ENCODE results near the gene IL17B.
"Not testable (repeated sequence)": the region's sequence is repeated elsewhere in the genome, so short reads cannot be mapped to it uniquely, and the experiment has no call there.

Gene IL17B

GRCh38 chr5:149399775-149400174 lies 20.7 kb upstream of the IL17B start:
- no peak overlapping the region for H3K27ac ChIP-seq (ENCODE audit: insufficient read depth, low read depth, low read length, poor library complexity, severe bottlenecking)
- H3K4me1 ChIP-seq (ENCODE audit: control insufficient read depth, insufficient read depth, low read length): peaks cover 15% of the 10 kb centered on the region
- no peak overlapping the region for H3K4me3 ChIP-seq (ENCODE audit: insufficient read depth, low read depth, low read length)
- H3K9me3 ChIP-seq (ENCODE audit: control insufficient read depth, low read length): no peaks in the 10 kb centered on the region
- H3K36me3 ChIP-seq (ENCODE audit: control insufficient read depth, insufficient read depth, low read length): no peaks in the 10 kb centered on the region
- no peaks in the 10 kb centered on the region for H3K27me3 ChIP-seq (ENCODE audit: control insufficient read depth, insufficient read depth, low read length, poor library complexity, severe bottlenecking)

- peaks cover 14% of the 10 kb centered on the region for H3K4me1 ChIP-seq (ENCODE audit: control insufficient read depth, insufficient read depth, low read length)
- not testable (repeated sequence) for H3K27me3 ChIP-seq (ENCODE audit: control insufficient read depth, insufficient read depth, low read length, poor library complexity, severe bottlenecking); H3K36me3 ChIP-seq (ENCODE audit: control insufficient read depth, insufficient read depth, low read length); H3K9me3 ChIP-seq (ENCODE audit: control insufficient read depth, low read length); H3K4me3 ChIP-seq (ENCODE audit: insufficient read depth, low read depth, low read length); H3K27ac ChIP-seq (ENCODE audit: insufficient read depth, low read depth, low read length, poor library complexity, severe bottlenecking)
- 85 to 87% methylated on average over 7 of the region's 7 CpGs for WGBS, 2 experiments
These were observed 19.7 kb upstream of the IL17B start for GRCh38 chr5:149398747-149399266.

- WGBS, 2 experiments: 91 to 92% methylated on average over 6 of the region's 6 CpGs
- no peak overlapping the region for H3K27ac ChIP-seq (ENCODE audit: insufficient read depth, low read depth, low read length, poor library complexity, severe bottlenecking)
These were observed 18.4 kb upstream of the IL17B start for GRCh38 chr5:149397530-149397929.

GRCh38 chr5:149394996-149395395 lies 15.9 kb upstream of the IL17B start:
- not testable (repeated sequence) for H3K27ac ChIP-seq (ENCODE audit: insufficient read depth, low read depth, low read length, poor library complexity, severe bottlenecking); H3K9me3 ChIP-seq (ENCODE audit: control insufficient read depth, low read length); H3K4me3 ChIP-seq (ENCODE audit: insufficient read depth, low read depth, low read length); H3K4me1 ChIP-seq (ENCODE audit: control insufficient read depth, insufficient read depth, low read length); H3K27me3 ChIP-seq (ENCODE audit: control insufficient read depth, insufficient read depth, low read length, poor library complexity, severe bottlenecking); H3K36me3 ChIP-seq (ENCODE audit: control insufficient read depth, insufficient read depth, low read length)

More at GRCh38 chr5:149397530-149397929, 18.4 kb upstream of the IL17B start:
- Histone ChIP-seq H3K4me3 (ENCODE audit: insufficient read depth, low read depth, low read length) (no peak overlapping the region), H3K36me3 (ENCODE audit: control insufficient read depth, insufficient read depth, low read length) (no peaks in the 10 kb centered on the region), H3K9me3 (ENCODE audit: control insufficient read depth, low read length) (no peaks in the 10 kb centered on the region), H3K27me3 (ENCODE audit: control insufficient read depth, insufficient read depth, low read length, poor library complexity, severe bottlenecking) (no peaks in the 10 kb centered on the region), H3K4me1 (ENCODE audit: control insufficient read depth, insufficient read depth, low read length) (peaks cover 14% of the 10 kb centered on the region)

- no peaks in the 10 kb centered on the region for H3K9me3 ChIP-seq (ENCODE audit: control insufficient read depth, low read length)
- WGBS, 2 experiments: 85 to 92% methylated on average over 19 of the region's 19 CpGs
- no peak overlapping the region for H3K4me3 ChIP-seq (ENCODE audit: insufficient read depth, low read depth, low read length)
- no peaks in the 10 kb centered on the region for H3K36me3 ChIP-seq (ENCODE audit: control insufficient read depth, insufficient read depth, low read length)
- H3K4me1 ChIP-seq (ENCODE audit: control insufficient read depth, insufficient read depth, low read length): no peaks in the 10 kb centered on the region
- H3K27ac ChIP-seq (ENCODE audit: insufficient read depth, low read depth, low read length, poor library complexity, severe bottlenecking): no peak overlapping the region
- H3K27me3 ChIP-seq (ENCODE audit: control insufficient read depth, insufficient read depth, low read length, poor library complexity, severe bottlenecking): no peaks in the 10 kb centered on the region
These were observed 13.6 kb upstream of the IL17B start for GRCh38 chr5:149392718-149393117.

- Histone ChIP-seq H3K4me3 (ENCODE audit: insufficient read depth, low read depth, low read length) (no peak overlapping the region), H3K36me3 (ENCODE audit: control insufficient read depth, insufficient read depth, low read length) (no peaks in the 10 kb centered on the region), H3K27me3 (ENCODE audit: control insufficient read depth, insufficient read depth, low read length, poor library complexity, severe bottlenecking) (no peaks in the 10 kb centered on the region), H3K4me1 (ENCODE audit: control insufficient read depth, insufficient read depth, low read length) (no peaks in the 10 kb centered on the region), H3K27ac (ENCODE audit: insufficient read depth, low read depth, low read length, poor library complexity, severe bottlenecking) (no peak overlapping the region), H3K9me3 (ENCODE audit: control insufficient read depth, low read length) (no peaks in the 10 kb centered on the region)
- 82% methylated on average over 6 of the region's 6 CpGs for WGBS, 2 experiments
These were observed 12.4 kb upstream of the IL17B start for GRCh38 chr5:149391524-149391923.

- H3K4me1 ChIP-seq (ENCODE audit: control insufficient read depth, insufficient read depth, low read length); H3K9me3 ChIP-seq (ENCODE audit: control insufficient read depth, low read length); H3K36me3 ChIP-seq (ENCODE audit: control insufficient read depth, insufficient read depth, low read length); H3K27ac ChIP-seq (ENCODE audit: insufficient read depth, low read depth, low read length, poor library complexity, severe bottlenecking); H3K4me3 ChIP-seq (ENCODE audit: insufficient read depth, low read depth, low read length); H3K27me3 ChIP-seq (ENCODE audit: control insufficient read depth, insufficient read depth, low read length, poor library complexity, severe bottlenecking): not testable (repeated sequence)
- 89 to 91% methylated on average over 6 of the region's 6 CpGs for WGBS, 2 experiments
These were observed 12.0 kb upstream of the IL17B start for GRCh38 chr5:149391076-149391475.

- Histone ChIP-seq H3K4me3 (ENCODE audit: insufficient read depth, low read depth, low read length) (no peak overlapping the region), H3K36me3 (ENCODE audit: control insufficient read depth, insufficient read depth, low read length) (no peaks in the 10 kb centered on the region), H3K27ac (ENCODE audit: insufficient read depth, low read depth, low read length, poor library complexity, severe bottlenecking) (no peak overlapping the region), H3K27me3 (ENCODE audit: control insufficient read depth, insufficient read depth, low read length, poor library complexity, severe bottlenecking) (no peaks in the 10 kb centered on the region), H3K9me3 (ENCODE audit: control insufficient read depth, low read length) (no peaks in the 10 kb centered on the region), H3K4me1 (ENCODE audit: control insufficient read depth, insufficient read depth, low read length) (no peaks in the 10 kb centered on the region)
- WGBS, 2 experiments: 88 to 90% methylated on average over 9 to 11 of the region's 11 CpGs
These were observed 10.7 kb upstream of the IL17B start for GRCh38 chr5:149389552-149390495.

GRCh38 chr5:149388498-149389190 lies 9.6 kb upstream of the IL17B start:
- Histone ChIP-seq H3K4me1 (ENCODE audit: control insufficient read depth, insufficient read depth, low read length) (no peaks in the 10 kb centered on the region), H3K27ac (ENCODE audit: insufficient read depth, low read depth, low read length, poor library complexity, severe bottlenecking) (no peak overlapping the region), H3K27me3 (ENCODE audit: control insufficient read depth, insufficient read depth, low read length, poor library complexity, severe bottlenecking) (no peaks in the 10 kb centered on the region), H3K36me3 (ENCODE audit: control insufficient read depth, insufficient read depth, low read length) (no peaks in the 10 kb centered on the region), H3K4me3 (ENCODE audit: insufficient read depth, low read depth, low read length) (no peak overlapping the region), H3K9me3 (ENCODE audit: control insufficient read depth, low read length) (no peaks in the 10 kb centered on the region)
- WGBS, 2 experiments: 80 to 82% methylated on average over 7 of the region's 7 CpGs

- Histone ChIP-seq H3K4me1 (ENCODE audit: control insufficient read depth, insufficient read depth, low read length) (no peaks in the 10 kb centered on the region), H3K36me3 (ENCODE audit: control insufficient read depth, insufficient read depth, low read length) (no peaks in the 10 kb centered on the region), H3K4me3 (ENCODE audit: insufficient read depth, low read depth, low read length) (no peak overlapping the region), H3K27ac (ENCODE audit: insufficient read depth, low read depth, low read length, poor library complexity, severe bottlenecking) (no peak overlapping the region), H3K27me3 (ENCODE audit: control insufficient read depth, insufficient read depth, low read length, poor library complexity, severe bottlenecking) (no peaks in the 10 kb centered on the region), H3K9me3 (ENCODE audit: control insufficient read depth, low read length) (no peaks in the 10 kb centered on the region)
- WGBS, 2 experiments: 89 to 97% methylated on average over 1 of the region's 1 CpG
These were observed 8.9 kb upstream of the IL17B start for GRCh38 chr5:149387982-149388381.

Data from ectodermal cell (in vitro differentiated cells).